Omental fat pad (tissue), 4 donors: ENCODE measurements around the gene RBM25. TPM values are rescaled to one million over a fixed set of nuclear protein-coding genes. Genes with fewer than 3 reads are reported as not detected.
A peak's percentile ranks its signal among the peaks of the same experiment; 100 is the strongest.
"Not testable (repeated sequence)": the region's sequence is repeated elsewhere in the genome, so short reads cannot be mapped to it uniquely, and the experiment has no call there.

Experiments used
- ATAC-seq: fragments of 150-250 bp; one replicate; pipeline ENCODE4 v1.9.1; 2016; ENCODE audit warnings: mild to moderate bottlenecking, moderate library complexity; ENCODE audit not compliant: low FRiP score
- DNase-seq: peaks from one replicate; pipeline ENCODE4 v3.0.0-alpha.2; 2019; ENCODE audit warnings: low spot score
- total RNA-seq, 4 donors: library from RNA; depleted of rRNA; stranded (reverse); fragments of >200 nt; gene quantifications; one replicate each; pipeline ENCODE4 v1.1.0, GENCODE V29; 2016
- TF ChIP-seq, protein P1 (sequence below), 3 donors: fragments of 450-650 bp; IDR thresholded peaks; one replicate each; pipeline ENCODE4 v1.5.1; 2016 to 2017; ENCODE audit warnings: antibody characterized with exemption in 3 of 3, mild to moderate bottlenecking in 3 of 3, moderate library complexity in 2 of 3

Gene RBM25
- total RNA-seq, 4 donors from 2014 or later: 46.6 to 99.9 (median 65.6) TPM

DNA sequence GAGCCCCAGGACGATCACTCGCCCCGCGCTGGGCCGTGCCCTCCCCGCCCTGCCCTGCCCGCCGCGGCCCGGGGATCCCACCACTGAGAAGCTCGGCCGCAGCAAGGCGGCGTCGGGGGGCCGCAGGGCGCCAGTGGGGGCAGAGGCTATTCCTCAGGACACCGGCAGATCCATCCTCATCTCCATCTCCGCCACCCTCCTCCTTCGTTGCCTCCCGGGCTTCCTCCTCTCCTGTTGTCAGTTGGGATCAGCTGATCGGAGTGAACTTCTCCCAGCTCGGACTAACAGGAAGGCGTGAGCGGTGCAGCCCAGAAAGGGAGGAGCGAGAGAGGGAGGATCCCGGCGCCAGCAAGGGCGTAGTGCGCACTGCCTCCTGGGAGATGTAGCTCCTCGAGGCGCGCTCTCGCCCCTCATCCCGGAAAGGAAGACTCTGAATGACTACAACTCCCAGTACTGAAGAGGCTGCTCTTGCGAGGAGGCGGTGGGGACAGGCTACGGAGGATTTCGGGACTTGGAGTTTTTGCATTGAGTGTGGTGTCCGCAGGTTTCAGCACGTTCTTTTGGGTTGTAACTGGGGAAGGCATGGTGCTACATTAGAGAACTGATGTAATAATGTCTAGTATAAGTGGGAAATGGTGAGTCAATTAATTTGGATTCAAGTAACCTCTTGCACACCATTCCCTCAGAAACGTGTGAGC is 31.3 kb upstream of the RBM25 start, which contains the start of gene ZFYVE1:
Gene ZFYVE1 (minus strand): TSS at position 262 of the 698 bp plus-strand sequence. CDS start 2,598 bp downstream, outside the sequence.
- TF ChIP-seq, protein P1, sequence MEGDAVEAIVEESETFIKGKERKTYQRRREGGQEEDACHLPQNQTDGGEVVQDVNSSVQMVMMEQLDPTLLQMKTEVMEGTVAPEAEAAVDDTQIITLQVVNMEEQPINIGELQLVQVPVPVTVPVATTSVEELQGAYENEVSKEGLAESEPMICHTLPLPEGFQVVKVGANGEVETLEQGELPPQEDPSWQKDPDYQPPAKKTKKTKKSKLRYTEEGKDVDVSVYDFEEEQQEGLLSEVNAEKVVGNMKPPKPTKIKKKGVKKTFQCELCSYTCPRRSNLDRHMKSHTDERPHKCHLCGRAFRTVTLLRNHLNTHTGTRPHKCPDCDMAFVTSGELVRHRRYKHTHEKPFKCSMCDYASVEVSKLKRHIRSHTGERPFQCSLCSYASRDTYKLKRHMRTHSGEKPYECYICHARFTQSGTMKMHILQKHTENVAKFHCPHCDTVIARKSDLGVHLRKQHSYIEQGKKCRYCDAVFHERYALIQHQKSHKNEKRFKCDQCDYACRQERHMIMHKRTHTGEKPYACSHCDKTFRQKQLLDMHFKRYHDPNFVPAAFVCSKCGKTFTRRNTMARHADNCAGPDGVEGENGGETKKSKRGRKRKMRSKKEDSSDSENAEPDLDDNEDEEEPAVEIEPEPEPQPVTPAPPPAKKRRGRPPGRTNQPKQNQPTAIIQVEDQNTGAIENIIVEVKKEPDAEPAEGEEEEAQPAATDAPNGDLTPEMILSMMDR (IDR thresholded peaks at IDR 0.05): no peak
- DNase-seq (peak; percentile 67), ATAC-seq (peak; percentile 100)

DNA sequence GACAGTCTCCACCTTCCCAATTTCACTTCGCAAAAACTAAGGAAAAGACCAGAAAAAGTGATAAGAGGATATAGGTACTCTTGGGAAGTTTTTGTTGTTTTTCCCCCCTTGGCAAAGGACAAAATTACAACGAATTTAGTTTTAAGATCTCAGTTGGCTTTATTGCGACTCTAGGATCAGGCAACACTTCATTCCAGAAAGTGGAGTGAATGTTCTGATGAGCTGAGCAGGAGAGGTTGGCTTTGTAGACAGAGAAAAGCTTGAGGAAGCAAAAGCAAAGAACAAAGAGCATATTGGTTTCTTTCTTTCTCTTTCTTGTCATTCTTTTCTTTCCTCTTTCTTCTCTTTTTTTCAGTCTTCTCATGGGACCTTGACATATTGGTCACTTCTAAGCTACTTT is 30.8 kb upstream of the RBM25 start:
- ATAC-seq (no peak), DNase-seq (no peak)
- TF ChIP-seq, protein P1 (IDR thresholded peaks at IDR 0.05): no peak

DNA sequence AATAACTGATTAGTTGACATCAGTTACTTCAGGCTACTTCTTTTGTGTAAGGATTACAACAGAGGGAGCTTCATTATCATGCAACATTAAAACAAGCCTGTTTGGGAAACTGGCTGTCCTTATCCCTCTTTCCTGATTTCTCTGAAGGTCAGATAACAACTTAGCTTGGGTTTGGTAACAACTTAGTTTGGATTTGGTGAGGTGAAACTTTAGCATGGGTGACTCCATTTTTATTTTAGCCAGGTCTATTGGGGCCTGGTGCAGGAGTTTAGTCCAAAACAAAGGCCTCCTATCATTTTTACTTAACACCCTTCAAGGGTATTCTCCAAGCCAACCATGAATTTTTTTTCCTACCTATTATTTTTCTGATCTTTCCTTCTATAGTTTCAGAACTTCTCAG is 30.4 kb upstream of the RBM25 start:
- ATAC-seq (no peak), DNase-seq (no peak)
- TF ChIP-seq, protein P1 (IDR thresholded peaks at IDR 0.05): no peak

DNA sequence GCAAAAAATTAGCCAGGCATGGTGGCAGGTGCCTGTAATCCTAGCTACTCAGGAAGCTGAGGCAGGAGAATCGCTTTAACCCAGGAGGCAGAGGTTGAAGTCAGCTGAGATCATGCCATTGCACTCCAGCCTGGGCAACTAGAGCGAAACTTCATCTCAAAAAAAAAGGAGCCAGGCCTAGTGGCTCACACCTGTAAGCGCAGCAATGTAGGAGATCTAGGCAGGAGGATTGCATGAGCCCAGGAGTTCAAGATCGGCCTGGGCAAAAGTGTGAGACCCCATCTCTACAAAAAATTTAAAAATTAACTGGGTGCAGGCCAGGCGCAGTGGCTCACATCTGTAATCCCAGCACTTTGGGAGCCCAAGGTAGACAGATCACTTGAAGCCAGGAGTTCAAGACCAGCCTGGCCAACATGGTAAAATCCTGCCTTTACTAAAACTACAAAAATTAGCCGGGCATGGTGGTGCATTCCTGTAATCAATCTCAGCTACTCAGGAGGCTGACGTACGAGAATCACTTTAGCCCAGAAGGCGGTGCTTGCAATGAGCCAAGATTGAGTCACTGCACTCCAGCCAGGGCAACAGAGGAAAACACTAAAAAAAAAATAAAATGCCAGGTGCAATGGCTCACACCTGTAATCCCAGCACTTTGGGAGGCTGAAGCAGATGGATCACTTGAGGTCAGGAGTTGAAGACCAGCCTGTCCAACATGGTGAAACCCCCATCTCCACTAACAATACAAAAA is 21.5 kb upstream of the RBM25 start:
- DNase-seq, ATAC-seq: not testable (repeated sequence)

DNA sequence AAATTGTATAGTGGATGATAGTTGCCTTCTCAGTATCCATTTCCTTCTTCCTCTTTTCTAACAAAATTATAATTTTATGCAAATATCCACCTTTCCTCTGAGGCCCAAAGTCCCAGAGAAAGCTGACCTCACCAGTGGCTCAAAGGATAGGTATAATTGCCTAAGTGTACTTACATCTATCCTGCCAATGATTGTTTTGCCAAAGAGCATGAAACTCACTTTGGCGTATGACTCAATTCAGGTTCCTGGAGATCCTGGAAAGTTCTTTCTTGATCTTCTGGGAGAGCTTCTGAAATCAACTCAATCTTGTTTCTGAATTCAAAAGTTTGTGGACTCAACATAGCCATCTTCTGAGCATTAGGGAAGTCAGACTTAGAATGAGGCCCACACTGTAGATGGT is 10.5 kb upstream of the RBM25 start:
- TF ChIP-seq, protein P1 (IDR thresholded peaks at IDR 0.05): no peak
- DNase-seq (no peak), ATAC-seq (no peak)

DNA sequence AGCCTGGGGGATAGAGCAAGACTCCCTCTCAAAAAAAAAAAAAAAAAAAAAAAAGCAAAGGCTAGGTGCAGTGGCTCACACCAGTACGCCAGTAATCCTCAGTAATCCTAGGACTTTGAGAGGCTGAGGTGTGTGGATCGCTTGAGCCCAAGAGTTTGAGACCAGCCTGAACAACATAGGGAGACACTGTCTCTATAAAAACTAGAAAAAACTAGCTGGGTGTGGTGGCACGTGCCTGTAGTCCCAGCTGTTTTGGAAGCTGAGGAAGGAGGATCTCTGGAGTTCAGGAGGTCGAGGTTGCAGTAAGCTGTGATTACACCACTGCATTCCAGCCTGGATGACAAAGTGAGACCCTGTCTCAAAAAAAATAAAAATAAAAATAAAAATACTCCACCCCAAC is 8.9 kb upstream of the RBM25 start:
- TF ChIP-seq, protein P1 (IDR thresholded peaks at IDR 0.05): no peak
- ATAC-seq (no peak), DNase-seq (no peak)

DNA sequence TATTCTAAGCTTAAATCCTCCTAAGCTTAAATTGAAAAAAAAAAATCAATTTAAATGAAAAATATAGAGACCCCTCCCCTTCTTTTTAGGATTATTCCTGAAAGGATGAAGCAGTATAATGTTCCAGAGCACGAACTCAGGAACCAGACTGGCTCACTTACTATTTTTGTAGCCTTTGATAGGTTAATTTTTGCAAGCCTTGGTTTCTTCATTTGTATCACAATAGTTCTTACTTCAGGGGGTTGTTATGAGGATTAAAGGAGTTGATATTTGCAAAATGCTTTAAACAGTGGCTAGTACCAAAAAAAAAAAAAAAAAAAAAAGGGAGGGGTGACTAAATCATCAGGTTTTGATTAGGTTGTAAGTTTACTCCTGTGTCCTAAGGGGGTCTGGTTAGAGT is 3.1 kb upstream of the RBM25 start:
- TF ChIP-seq, protein P1 (IDR thresholded peaks at IDR 0.05): no peak
- ATAC-seq: no peak
- no peak for DNase-seq
